NCI-H2196 treated with DMSO at 0.1 percent for 48 hours (cell line): ENCODE results near the gene DEPDC7.

ENCODE experiments used
- DNase-seq: peaks from one replicate; lab custom pipeline; 2025; ENCODE audit not compliant: unreplicated experiment; lab: John Stamatoyannopoulos, UW

Gene DEPDC7

GRCh38 chr11:33059331-33060007, 43.8 kb downstream of the DEPDC7 start:
- no peak for DNase-seq

GRCh38 chr11:33060271-33060670, 44.6 kb downstream of the DEPDC7 start:
- DNase-seq: no peak

- DNase-seq: no peak
These were observed 46.5 kb downstream of the DEPDC7 start for GRCh38 chr11:33062137-33062536.

GRCh38 chr11:33063326-33063881, 47.7 kb downstream of the DEPDC7 start:
- no peak for DNase-seq

- DNase-seq: no peak
These were observed 48.6 kb downstream of the DEPDC7 start for GRCh38 chr11:33064033-33064825.

GRCh38 chr11:33064866-33065265, 49.2 kb downstream of the DEPDC7 start:
- no peak for DNase-seq

- DNase-seq: peak; percentile 45
These were observed 49.9 kb downstream of the DEPDC7 start for GRCh38 chr11:33065445-33066178.

GRCh38 chr11:33067294-33067693, 51.6 kb downstream of the DEPDC7 start:
- DNase-seq: no peak

GRCh38 chr11:33068611-33069340, 53.1 kb downstream of the DEPDC7 start:
- no peak for DNase-seq

- no peak for DNase-seq
These were observed 56.8 kb downstream of the DEPDC7 start for GRCh38 chr11:33072465-33072864.
